Right ventricle myocardium superior (tissue), 1 donor: Measurements from ENCODE around the gene FAU. TPM values are rescaled to one million over a fixed set of nuclear protein-coding genes. Genes with fewer than 3 reads are reported as not detected.

ENCODE experiments used
- microRNA-seq: library from miRNA; unstranded; fragments of <30 nt; microRNA quantifications from one replicate; pipeline ENCODE4 v1.2.0, GENCODE V29; 2020
- total RNA-seq: library from RNA; stranded (reverse); fragmentation: NEBNext Ultra II Directional; extraction: Animal tissue kit (Norgen Biotek cat#: 25700); gene quantifications from one replicate; pipeline ENCODE4 v1.2.1, GENCODE V29; 2021
- donor health status: DM: no; HTN: yes; CAD: no; lungs with severe emphysema.

The FAU gene
- total RNA-seq, 1 donor from 2014 or later: 666 TPM

Small RNA genes lying within 50 kb of the gene (microRNA-seq; reads per million reads assigned to microRNA genes)
- not detected for gene MIR6751

Other genes starting within 250 kb of the FAU start
- gene EHD1, start 243.5 kb downstream of the FAU start, total RNA-seq: 47.4 TPM
- 11.5 TPM for gene ATG2A, start 204.9 kb downstream of the FAU start, total RNA-seq
- 20.6 TPM for gene PPP2R5B, start 197.4 kb downstream of the FAU start, total RNA-seq
- gene GPHA2, start 186.2 kb downstream of the FAU start, total RNA-seq: not detected
- gene MAJIN, start 150.0 kb downstream of the FAU start, total RNA-seq: not detected
- 2.0 TPM for gene BATF2, start 125.2 kb downstream of the FAU start, total RNA-seq
- 126 TPM for gene ARL2, start 108.0 kb downstream of the FAU start, total RNA-seq
- 18.0 TPM for gene SNX15, start 94.7 kb downstream of the FAU start, total RNA-seq
- 7.8 TPM for gene SAC3D1, start 80.9 kb downstream of the FAU start, total RNA-seq
- 3.1 TPM for gene NAALADL1, start 63.6 kb downstream of the FAU start, total RNA-seq
- gene CDCA5, start 38.1 kb downstream of the FAU start, total RNA-seq: 1.4 TPM
- gene ZFPL1, start 37.9 kb downstream of the FAU start, total RNA-seq: 19.9 TPM
- gene VPS51, start 25.9 kb downstream of the FAU start, total RNA-seq: 88.1 TPM
- gene TM7SF2, start 10.3 kb downstream of the FAU start, total RNA-seq: 72.4 TPM
- gene ZNHIT2, start 4.4 kb downstream of the FAU start, total RNA-seq: 5.7 TPM
- gene MRPL49, start 187 bp upstream of the FAU start, total RNA-seq: 33.5 TPM
- 29.9 TPM for gene SYVN1, start 12.4 kb upstream of the FAU start, total RNA-seq
- not detected for gene SPDYC, start 48.1 kb upstream of the FAU start, total RNA-seq
- gene CAPN1, start 59.8 kb upstream of the FAU start, total RNA-seq: 66.9 TPM
- 4.9 TPM for gene POLA2, start 139.8 kb upstream of the FAU start, total RNA-seq
- 14.0 TPM for gene CDC42EP2, start 192.7 kb upstream of the FAU start, total RNA-seq
- gene DPF2, start 211.7 kb upstream of the FAU start, total RNA-seq: 49.3 TPM
- 1.0 TPM for gene TIGD3, start 232.6 kb upstream of the FAU start, total RNA-seq